B cell (primary cell): ENCODE results near the gene GFOD1. TPM values are rescaled to one million over a fixed set of nuclear protein-coding genes. Genes with fewer than 3 reads are reported as not detected.

Experiments used
- ATAC-seq: fragments of 200-7000 bp; cut with Tn5 transposase; one replicate; pipeline ENCODE4 v1.10.0; 2021; ENCODE audit warnings: low read depth, mild to moderate bottlenecking, moderate number of reproducible peaks, moderate library complexity
- CTCF ChIA-PET: fragments of 350-600 bp; sonication (Branson Sonifier 250); formaldehyde crosslinking; loops from one replicate; lab custom pipeline; 2021; ENCODE audit warnings: antibody characterized with exemption, inconsistent platforms; lab: Charles Lee
- POLR2A ChIA-PET: fragments of 350-600 bp; sonication (Branson Sonifier 250); formaldehyde crosslinking; loops from one replicate; lab custom pipeline; 2021; ENCODE audit warnings: antibody characterized with exemption; lab: Charles Lee
- DNase-seq: peaks from one replicate; pipeline ENCODE4 v3.0.0; 2013
- H2AFZ ChIP-seq: 2 replicates; pipeline ENCODE4 v1.6.1; 2012; ENCODE audit warnings: mild to moderate bottlenecking, low read depth, low read length; ENCODE audit not compliant: insufficient read depth, poor library complexity, severe bottlenecking
- H3K27ac ChIP-seq, 2 donors: 1 replicate in 1 of 2; 2 replicates in 1 of 2; pipeline ENCODE4 v1.5.1; 2012 to 2013; ENCODE audit warnings: low read length in 2 of 2, mild to moderate bottlenecking in 2 of 2, moderate library complexity in 1 of 2
- H3K27me3 ChIP-seq, 4 experiments: fragments of 200-600 bp in 1 of 4; sonication (generic) in 1 of 4; replicated peaks in 1 of 4; 1 replicate in 2 of 4; 2 replicates in 2 of 4; pipeline versions ENCODE4 v1.6.1 to v1.7.0; 2013 to 2016; ENCODE audit warnings: low read length in 3 of 4, mild to moderate bottlenecking in 2 of 4, mixed read lengths in 1 of 4, moderate library complexity in 1 of 4; ENCODE audit not compliant: insufficient read depth in 4 of 4, control insufficient read depth in 3 of 4; ENCODE audit errors: control extremely low read depth in 1 of 4
- H3K36me3 ChIP-seq, 2 experiments: replicated peaks in 1 of 2; 1 replicate in 1 of 2; 2 replicates in 1 of 2; pipeline versions ENCODE4 v1.6.1 to v1.7.1; 2013; ENCODE audit warnings: low read length in 1 of 2; ENCODE audit not compliant: insufficient read depth in 2 of 2, control insufficient read depth in 1 of 2; ENCODE audit errors: control extremely low read depth in 1 of 2, extremely low read depth in 1 of 2
- H3K4me1 ChIP-seq, 2 donors: fragments of 200-600 bp in 1 of 2; sonication (generic) in 1 of 2; 1 replicate in 1 of 2; 2 replicates in 1 of 2; pipeline versions ENCODE4 v1.5.1 to v1.6.1; 2013 to 2017; ENCODE audit warnings: low read length in 2 of 2; ENCODE audit not compliant: control insufficient read depth in 2 of 2, insufficient read depth in 2 of 2
- H3K4me2 ChIP-seq: replicated peaks from 2 replicates; pipeline ENCODE3; 2012; ENCODE audit warnings: mild to moderate bottlenecking, low read depth, low read length; ENCODE audit not compliant: poor library complexity, severe bottlenecking
- H3K4me3 ChIP-seq, 5 experiments: fragments of 200-600 bp in 1 of 5; sonication (generic) in 1 of 5; 1 replicate in 3 of 5; 2 replicates in 2 of 5; pipeline versions ENCODE4 v1.5.1 to v1.7.0; 2011 to 2016; ENCODE audit warnings: low read length in 4 of 5, mild to moderate bottlenecking in 4 of 5, low read depth in 2 of 5, control low read depth in 1 of 5, moderate library complexity in 1 of 5; ENCODE audit not compliant: insufficient read depth in 1 of 5; ENCODE audit errors: control extremely low read depth in 1 of 5, extremely low read depth in 1 of 5
- H3K79me2 ChIP-seq: fragments of 200-600 bp; sonication (generic); one replicate; pipeline ENCODE4 v1.6.0; 2016; ENCODE audit warnings: low read length; ENCODE audit not compliant: control insufficient read depth, insufficient read depth
- H3K9ac ChIP-seq: fragments of 200-600 bp; sonication (generic); 2 replicates; pipeline ENCODE4 v1.6.1; 2017; ENCODE audit warnings: mild to moderate bottlenecking, low read length, moderate library complexity
- H3K9me3 ChIP-seq, 3 donors: one replicate each; pipeline versions ENCODE4 v1.6.1 to v1.7.1; 2013; ENCODE audit warnings: low read length in 2 of 3; ENCODE audit not compliant: control insufficient read depth in 2 of 3, insufficient read depth in 1 of 3; ENCODE audit errors: control extremely low read depth in 1 of 3
- H4K20me1 ChIP-seq: 2 replicates; pipeline ENCODE4 v1.6.0; 2012; ENCODE audit warnings: mild to moderate bottlenecking, low read length; ENCODE audit not compliant: insufficient read depth, control insufficient read depth, poor library complexity, severe bottlenecking
- H3K27ac Mint-ChIP-seq: one replicate; pipeline ENCODE4 v1.8.0; 2021; ENCODE audit warnings: mixed read lengths
- H3K27me3 Mint-ChIP-seq: one replicate; pipeline ENCODE4 v1.8.0; 2021; ENCODE audit warnings: mixed read lengths
- H3K4me1 Mint-ChIP-seq: one replicate; pipeline ENCODE4 v1.8.0; 2021; ENCODE audit warnings: mixed read lengths
- H3K4me3 Mint-ChIP-seq: one replicate; pipeline ENCODE4 v1.8.0; 2021; ENCODE audit warnings: mixed read lengths
- H3K9me3 Mint-ChIP-seq: one replicate; pipeline ENCODE4 v1.8.0; 2022; ENCODE audit warnings: mixed read lengths; ENCODE audit not compliant: insufficient read depth
- EZH2 ChIP-seq: IDR thresholded peaks from 2 replicates; pipeline ENCODE4 v1.6.1; 2012; ENCODE audit warnings: borderline replicate concordance, low read depth, mild to moderate bottlenecking, moderate library complexity, low read length; ENCODE audit not compliant: insufficient read depth, poor library complexity, severe bottlenecking
- WGBS: methylation state at CpG from one replicate; pipeline ENCODE4 v1.1.5; 2013; ENCODE audit warnings: missing lambda C conversion rate; ENCODE audit not compliant: insufficient coverage; 5-methylcytosine and 5-hydroxymethylcytosine counted together
- intact Hi-C: fragments of 100-400 bp; cut with micrococcal nuclease; formaldehyde crosslinking; loops from one replicate; pipeline ENCODE4 v1.10.0; 2022
- polyA plus RNA-seq: library from polyadenylated mRNA; depleted of rRNA; stranded (reverse); fragments of >200 nt; gene quantifications from 2 replicates; pipeline ENCODE4 v1.2.3, GENCODE V29; 2012
- total RNA-seq, 2 donors: library from RNA; stranded (reverse); fragments of 120-200 nt in 1 of 2; gene quantifications; 1 replicate in 1 of 2; 2 replicates in 1 of 2; pipeline versions ENCODE4 v1.2.3 to v1.2.4, GENCODE V29; 2013 to 2022
- TF ChIP-seq, protein P1 (sequence below): fragments of 200-600 bp; IDR thresholded peaks from one replicate; pipeline ENCODE4 v1.8.0; 2022; ENCODE audit warnings: antibody characterized with exemption, mild to moderate bottlenecking

GFOD1 gene
- total and polyA plus RNA-seq, 2 donors (not counting 1 experiment from before 2014, with no cell fraction given) = 8.3 to 42.4 TPM

DNA sequence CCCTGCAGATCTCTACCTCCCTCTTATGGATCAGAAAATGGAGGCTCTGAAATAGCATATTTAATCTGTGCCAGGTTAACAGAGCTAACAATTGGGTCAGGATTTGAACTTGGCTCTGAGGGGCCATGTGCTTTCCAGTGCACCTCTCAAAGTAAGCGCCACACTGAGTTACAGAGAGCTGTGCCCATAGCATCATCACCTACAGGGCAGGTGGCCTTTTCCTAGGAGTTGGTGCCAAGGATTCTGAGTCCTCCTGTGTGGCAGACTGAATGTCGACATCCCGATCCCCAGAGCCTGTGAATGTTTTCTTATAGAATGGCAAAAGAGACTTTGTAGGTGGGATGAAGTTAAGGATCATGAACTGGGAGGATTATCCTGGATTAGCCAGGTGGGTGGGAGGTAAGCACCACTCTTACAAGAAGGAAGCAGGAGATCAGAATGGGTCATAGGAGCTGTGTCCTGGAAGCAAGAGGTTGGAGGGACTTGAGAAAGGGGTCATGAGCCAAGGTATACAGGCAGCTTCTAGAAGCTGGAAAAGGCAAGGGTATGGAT is 91.1 kb downstream of the GFOD1 start:
- intact Hi-C loops = loop anchor here (1.0 to 5.0 kb wide), 5 partner anchors 14 to 134 kb away; no protein-coding TSS in a partner anchor
- Mint-ChIP-seq H3K27ac (peak overlapping the region; percentile 91), H3K4me1 (peaks cover 54% of the 10 kb centered on the region), H3K4me3 (peak overlapping the region; percentile 78), H3K9me3 (no peaks in the 10 kb centered on the region), H3K27me3 (no peaks in the 10 kb centered on the region)
- Histone ChIP-seq H3K27me3 (no peaks in the 10 kb centered on the region), H3K4me2 (peak overlapping the region; percentile 58), H4K20me1 (no peaks in the 10 kb centered on the region), H3K36me3 (no peaks in the 10 kb centered on the region), H2AFZ (peak overlapping the region; percentile 25), H3K9ac (peak overlapping the region; percentile 13), H3K27ac (peak overlapping the region; percentile 79 to 83), H3K4me1 (peaks cover 39 to 54% of the 10 kb centered on the region in 2 donors), H3K4me3 (peak overlapping the region in 1 of 5 experiments; percentile 2), H3K9me3 (no peaks in the 10 kb centered on the region), H3K79me2 (peaks cover 34% of the 10 kb centered on the region)
- TF ChIP-seq EZH2 = no peak
- 93% methylated on average over 3 of the region's 3 CpGs for WGBS
- CTCF ChIA-PET = interaction anchor here (1.0 to 2.1 kb wide), 12 partner anchors 8 to 219 kb away, joined by 3 to 17 read pairs (median 4); partner anchors contain the start of genes NOL7 and SIRT5
- DNase-seq (peak; percentile 34), ATAC-seq (no peak)
- POLR2A ChIA-PET = interaction anchor here (0.9 to 1.5 kb wide), 3 partner anchors 12 to 179 kb away, joined by 3 to 4 read pairs (median 3); partner anchors contain the start of gene SIRT5

DNA sequence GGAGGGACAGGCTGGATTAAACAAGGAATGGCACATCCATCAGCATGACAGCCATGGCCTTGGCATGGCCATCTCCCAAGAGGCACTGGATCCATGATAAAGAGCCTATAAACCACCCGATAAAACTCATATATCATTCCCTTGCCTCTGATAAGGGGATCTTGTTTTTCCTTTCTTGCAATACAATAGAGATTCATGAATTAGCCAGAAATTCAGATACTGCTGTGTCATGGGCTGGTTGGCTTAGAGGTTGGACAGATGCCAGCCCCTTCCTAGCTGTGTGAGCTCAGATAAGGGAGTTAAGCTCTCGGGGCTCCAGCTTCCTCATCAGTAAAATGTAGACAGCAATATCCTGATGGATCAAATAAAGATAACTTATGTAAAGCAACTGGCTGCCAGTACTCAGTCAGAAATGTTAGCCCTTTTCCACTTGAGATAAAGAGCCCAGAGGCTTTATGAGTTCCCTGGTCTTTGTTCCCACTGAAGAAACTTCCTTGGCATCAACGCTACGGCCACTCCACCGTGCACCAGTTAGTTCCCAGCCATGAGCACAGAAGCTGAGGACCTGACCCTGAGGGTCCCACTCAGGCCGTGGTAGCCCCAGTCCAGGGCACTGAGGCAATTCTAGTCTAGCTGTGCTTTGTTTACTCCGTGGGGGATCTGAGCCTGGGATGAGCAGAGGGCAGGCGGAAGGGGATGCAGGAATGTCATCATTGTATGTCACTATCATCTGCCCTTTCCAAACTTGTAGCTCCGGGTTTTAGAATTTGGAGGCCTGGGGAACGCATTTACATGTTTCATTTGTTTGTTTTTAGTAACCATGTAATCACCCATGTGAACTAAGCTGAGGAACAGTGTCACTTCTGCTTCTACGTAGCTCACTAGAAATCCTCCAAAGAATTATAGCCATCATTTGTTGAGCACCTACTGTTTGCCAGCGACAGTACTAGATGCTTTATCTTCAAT is 91.8 kb downstream of the GFOD1 start:
- H3K27me3 Mint-ChIP-seq = no peaks in the 10 kb centered on the region
- Histone ChIP-seq H3K27ac (peak overlapping the region; percentile 79 to 83), H2AFZ (peak overlapping the region; percentile 37), H4K20me1 (no peaks in the 10 kb centered on the region), H3K4me2 (peak overlapping the region; percentile 58), H3K9me3 (no peaks in the 10 kb centered on the region), H3K27me3 (no peaks in the 10 kb centered on the region), H3K4me1 (peaks cover 36 to 52% of the 10 kb centered on the region in 2 donors), H3K4me3 (peak overlapping the region in 1 of 5 experiments; percentile 2), H3K9ac (peak overlapping the region; percentile 44), H3K79me2 (peaks cover 35% of the 10 kb centered on the region), H3K36me3 (no peaks in the 10 kb centered on the region)
- H3K9me3 Mint-ChIP-seq = no peaks in the 10 kb centered on the region
- intact Hi-C loops = loop anchor here (1.0 to 5.0 kb wide), 5 partner anchors 13 to 133 kb away; no protein-coding TSS in a partner anchor
- peaks cover 52% of the 10 kb centered on the region for H3K4me1 Mint-ChIP-seq
- no peak for TF ChIP-seq EZH2
- TF ChIP-seq, protein P1, sequence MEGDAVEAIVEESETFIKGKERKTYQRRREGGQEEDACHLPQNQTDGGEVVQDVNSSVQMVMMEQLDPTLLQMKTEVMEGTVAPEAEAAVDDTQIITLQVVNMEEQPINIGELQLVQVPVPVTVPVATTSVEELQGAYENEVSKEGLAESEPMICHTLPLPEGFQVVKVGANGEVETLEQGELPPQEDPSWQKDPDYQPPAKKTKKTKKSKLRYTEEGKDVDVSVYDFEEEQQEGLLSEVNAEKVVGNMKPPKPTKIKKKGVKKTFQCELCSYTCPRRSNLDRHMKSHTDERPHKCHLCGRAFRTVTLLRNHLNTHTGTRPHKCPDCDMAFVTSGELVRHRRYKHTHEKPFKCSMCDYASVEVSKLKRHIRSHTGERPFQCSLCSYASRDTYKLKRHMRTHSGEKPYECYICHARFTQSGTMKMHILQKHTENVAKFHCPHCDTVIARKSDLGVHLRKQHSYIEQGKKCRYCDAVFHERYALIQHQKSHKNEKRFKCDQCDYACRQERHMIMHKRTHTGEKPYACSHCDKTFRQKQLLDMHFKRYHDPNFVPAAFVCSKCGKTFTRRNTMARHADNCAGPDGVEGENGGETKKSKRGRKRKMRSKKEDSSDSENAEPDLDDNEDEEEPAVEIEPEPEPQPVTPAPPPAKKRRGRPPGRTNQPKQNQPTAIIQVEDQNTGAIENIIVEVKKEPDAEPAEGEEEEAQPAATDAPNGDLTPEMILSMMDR = no peak
- ATAC-seq (peak; percentile 59), DNase-seq (peak; percentile 73)
- H3K27ac Mint-ChIP-seq = peak overlapping the region; percentile 91
- WGBS = 57% methylated on average over 6 of the region's 12 CpGs
- ChIA-PET POLR2A (interaction anchor here (0.9 to 1.5 kb wide), 3 partner anchors 11 to 179 kb away, joined by 3 to 4 read pairs (median 3); partner anchors contain the start of gene SIRT5), CTCF (interaction anchor here (1.0 to 2.1 kb wide), 12 partner anchors 9 to 220 kb away, joined by 3 to 17 read pairs (median 4); partner anchors contain the start of genes NOL7 and SIRT5)
- H3K4me3 Mint-ChIP-seq = peak overlapping the region; percentile 47
